Colonic mucosa (tissue), 4 donors: ENCODE results near the gene TAOK1. TPM values are rescaled to one million over a fixed set of nuclear protein-coding genes. Genes with fewer than 3 reads are reported as not detected.

ENCODE experiments used
- DNase-seq: peaks from one replicate; pipeline ENCODE4 v3.0.0-alpha.2; 2020
- H3K27ac ChIP-seq: fragments of 200-600 bp; one replicate; pipeline ENCODE4 v1.8.0; 2021
- H3K27me3 ChIP-seq: fragments of 200-600 bp; one replicate; pipeline ENCODE4 v1.8.0; 2021
- H3K36me3 ChIP-seq: fragments of 200-600 bp; one replicate; pipeline ENCODE4 v1.8.0; 2021
- H3K4me1 ChIP-seq: fragments of 200-600 bp; one replicate; pipeline ENCODE4 v1.8.0; 2021; ENCODE audit warnings: mild to moderate bottlenecking
- H3K4me3 ChIP-seq: fragments of 200-600 bp; one replicate; pipeline ENCODE4 v1.8.0; 2021
- H3K9ac ChIP-seq, 2 donors: one replicate each; pipeline ENCODE4 v1.7.0; 2013; ENCODE audit warnings: control low read depth in 2 of 2, low read depth in 2 of 2, low read length in 2 of 2
- H3K9me3 ChIP-seq: fragments of 200-600 bp; one replicate; pipeline ENCODE4 v1.8.0; 2021
- intact Hi-C: fragments of 100-400 bp; cut with DNase I; formaldehyde crosslinking; loops from one replicate; pipeline ENCODE4 v1.14.1; 2022
- total RNA-seq, 2 donors: library from RNA; stranded (reverse); fragmentation: NEBNext Ultra II Directional in 1 of 2; extraction: Animal tissue kit (Norgen Biotek cat#: 25700) in 1 of 2; gene quantifications; one replicate each; pipeline ENCODE4 v1.2.1, GENCODE V29; 2021
- TF ChIP-seq, protein P1 (sequence below): fragments of 200-600 bp; IDR thresholded peaks from one replicate; pipeline ENCODE4 v1.8.0; 2022; ENCODE audit warnings: antibody characterized with exemption, mild to moderate bottlenecking
- donor health status: healthy.
- donor health status: DM: no; HTN: no; CAD: no.
- donor health status: DM: no; HTN: no; CAD: no.

The TAOK1 gene
- total RNA-seq, 2 donors from 2014 or later: 42.1 to 57.1 TPM

GRCh38 chr17:29560316-29560715 is 170.2 kb downstream of the TAOK1 start:
- Histone ChIP-seq H3K4me1 (peaks cover 6% of the 10 kb centered on the region), H3K27ac (no peak overlapping the region), H3K36me3 (no peaks in the 10 kb centered on the region), H3K27me3 (no peaks in the 10 kb centered on the region), H3K9ac (no peak overlapping the region), H3K4me3 (no peak overlapping the region), H3K9me3 (no peaks in the 10 kb centered on the region)
- intact Hi-C loops: no loop called here
- no peak for DNase-seq
- TF ChIP-seq, protein P1, sequence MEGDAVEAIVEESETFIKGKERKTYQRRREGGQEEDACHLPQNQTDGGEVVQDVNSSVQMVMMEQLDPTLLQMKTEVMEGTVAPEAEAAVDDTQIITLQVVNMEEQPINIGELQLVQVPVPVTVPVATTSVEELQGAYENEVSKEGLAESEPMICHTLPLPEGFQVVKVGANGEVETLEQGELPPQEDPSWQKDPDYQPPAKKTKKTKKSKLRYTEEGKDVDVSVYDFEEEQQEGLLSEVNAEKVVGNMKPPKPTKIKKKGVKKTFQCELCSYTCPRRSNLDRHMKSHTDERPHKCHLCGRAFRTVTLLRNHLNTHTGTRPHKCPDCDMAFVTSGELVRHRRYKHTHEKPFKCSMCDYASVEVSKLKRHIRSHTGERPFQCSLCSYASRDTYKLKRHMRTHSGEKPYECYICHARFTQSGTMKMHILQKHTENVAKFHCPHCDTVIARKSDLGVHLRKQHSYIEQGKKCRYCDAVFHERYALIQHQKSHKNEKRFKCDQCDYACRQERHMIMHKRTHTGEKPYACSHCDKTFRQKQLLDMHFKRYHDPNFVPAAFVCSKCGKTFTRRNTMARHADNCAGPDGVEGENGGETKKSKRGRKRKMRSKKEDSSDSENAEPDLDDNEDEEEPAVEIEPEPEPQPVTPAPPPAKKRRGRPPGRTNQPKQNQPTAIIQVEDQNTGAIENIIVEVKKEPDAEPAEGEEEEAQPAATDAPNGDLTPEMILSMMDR: no peak

GRCh38 chr17:29561554-29562517 is 171.7 kb downstream of the TAOK1 start:
- H3K27me3 ChIP-seq: no peaks in the 10 kb centered on the region
- intact Hi-C loops: no loop called here
- peaks cover 8% of the 10 kb centered on the region for H3K4me1 ChIP-seq
- no peak for DNase-seq
- peak overlapping the region in 1 of 2 donors; percentile 38 for H3K9ac ChIP-seq
- H3K9me3 ChIP-seq: no peaks in the 10 kb centered on the region
- H3K4me3 ChIP-seq: no peak overlapping the region
- H3K36me3 ChIP-seq: no peaks in the 10 kb centered on the region
- no peak overlapping the region for H3K27ac ChIP-seq
- TF ChIP-seq, protein P1: no peak

DNA sequence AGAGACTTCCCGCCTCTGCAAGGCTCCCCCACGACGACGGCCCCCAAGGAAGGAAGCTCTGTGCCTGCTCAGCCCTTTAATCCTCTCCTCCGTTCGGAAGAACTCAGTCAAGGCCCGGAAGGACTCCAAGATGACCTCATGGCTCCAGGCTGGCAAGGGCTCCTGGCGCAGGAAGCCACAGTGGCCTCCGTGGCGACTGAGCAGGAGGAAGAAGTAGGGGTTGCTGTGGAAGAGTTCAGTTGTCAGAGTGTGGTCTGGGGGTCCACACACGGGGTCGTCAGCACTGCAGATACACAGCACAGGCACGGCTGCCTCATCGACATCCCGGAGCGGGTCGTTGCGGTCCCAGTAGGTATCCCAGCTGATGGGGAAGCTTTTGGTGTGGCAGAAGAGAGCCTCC is 172.5 kb downstream of the TAOK1 start:
- no peaks in the 10 kb centered on the region for H3K27me3 ChIP-seq
- intact Hi-C loops: no loop called here
- TF ChIP-seq, protein P1: no peak
- no peaks in the 10 kb centered on the region for H3K9me3 ChIP-seq
- H3K9ac ChIP-seq: no peak overlapping the region
- DNase-seq: no peak
- peaks cover 8% of the 10 kb centered on the region for H3K4me1 ChIP-seq
- H3K27ac ChIP-seq: no peak overlapping the region
- H3K36me3 ChIP-seq: no peaks in the 10 kb centered on the region
- no peak overlapping the region for H3K4me3 ChIP-seq

DNA sequence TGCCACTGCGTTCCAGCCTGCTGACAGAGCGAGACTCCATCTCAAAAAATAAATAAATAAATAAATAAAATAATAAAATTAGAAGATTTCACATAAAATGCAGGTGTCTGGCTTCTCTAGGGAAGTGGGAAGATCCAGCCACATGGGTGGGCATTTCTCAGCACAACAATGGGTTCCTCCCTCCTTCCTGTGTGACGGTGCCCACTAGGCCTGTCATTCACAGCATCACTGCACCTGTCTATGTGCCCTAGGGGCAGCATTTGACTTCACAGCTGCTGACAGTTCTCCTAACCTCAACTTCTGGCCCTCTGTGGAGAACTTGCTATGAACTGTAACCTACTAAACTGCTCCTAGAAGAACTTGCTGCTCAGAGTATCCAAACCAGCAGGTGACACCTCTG is 173.7 kb downstream of the TAOK1 start:
- TF ChIP-seq, protein P1: no peak

GRCh38 chr17:29565643-29566472 is 175.7 kb downstream of the TAOK1 start:
- Histone ChIP-seq H3K9ac (peak overlapping the region; percentile 84), H3K36me3 (no peaks in the 10 kb centered on the region), H3K27me3 (no peaks in the 10 kb centered on the region), H3K4me3 (peak overlapping the region; percentile 82), H3K9me3 (no peaks in the 10 kb centered on the region), H3K27ac (peak overlapping the region; percentile 94), H3K4me1 (peaks cover 8% of the 10 kb centered on the region)
- intact Hi-C loops: no loop called here
- DNase-seq: peak; percentile 61
- TF ChIP-seq, protein P1: no peak

More for the DNA sequence above, 173.7 kb downstream of the TAOK1 start:
- H3K4me1 ChIP-seq: peaks cover 8% of the 10 kb centered on the region
- H3K9ac ChIP-seq: peak overlapping the region in 1 of 2 donors; percentile 26
- no peak for DNase-seq
- H3K9me3 ChIP-seq: no peaks in the 10 kb centered on the region
- H3K36me3 ChIP-seq: no peaks in the 10 kb centered on the region
- no peak overlapping the region for H3K4me3 ChIP-seq
- no peaks in the 10 kb centered on the region for H3K27me3 ChIP-seq
- intact Hi-C loops: no loop called here
- H3K27ac ChIP-seq: no peak overlapping the region
